Ovary (tissue), 3 donors: ENCODE results near the gene FAF2.

ENCODE experiments used
- EP300 ChIP-seq: sonication (generic); formaldehyde crosslinking; IDR thresholded peaks from one replicate; pipeline ENCODE4 v1.6.1; 2017; ENCODE audit warnings: antibody characterized with exemption
- POLR2A ChIP-seq: fragments of 450-650 bp; IDR thresholded peaks from one replicate; pipeline ENCODE4 v1.6.1; 2017; ENCODE audit warnings: antibody characterized with exemption, mild to moderate bottlenecking, moderate library complexity
- TF ChIP-seq, protein P1 (sequence below), 3 donors: fragments of 450-650 bp in 2 of 3; fragments of 200-600 bp in 1 of 3; IDR thresholded peaks; one replicate each; pipeline versions ENCODE4 v1.5.1 to v1.8.0; 2016 to 2022; ENCODE audit warnings: antibody characterized with exemption in 3 of 3, mild to moderate bottlenecking in 1 of 3
- donor health status: DM: no; HTN: no; CAD: no.

DNA sequence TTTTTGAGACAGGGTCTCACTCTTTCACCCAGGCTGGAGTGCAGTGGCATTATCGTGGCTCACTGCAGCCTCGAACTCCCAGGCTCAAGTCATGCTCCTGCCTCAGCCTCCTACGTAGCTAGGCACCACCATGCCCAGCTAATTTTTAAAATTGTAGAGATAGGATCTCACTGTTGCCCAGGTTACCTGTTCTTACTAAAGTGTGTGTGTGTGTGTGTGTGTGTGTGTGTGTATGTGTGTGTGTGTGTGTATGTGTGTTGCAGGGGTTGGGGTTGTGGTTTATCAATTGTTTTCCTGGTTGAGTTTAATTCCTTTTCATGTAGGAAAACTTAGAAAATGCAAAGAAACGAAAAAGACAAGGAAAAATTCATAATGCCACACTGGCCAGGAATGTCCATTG lies 67.2 kb downstream of the FAF2 start:
- TF ChIP-seq, protein P1, sequence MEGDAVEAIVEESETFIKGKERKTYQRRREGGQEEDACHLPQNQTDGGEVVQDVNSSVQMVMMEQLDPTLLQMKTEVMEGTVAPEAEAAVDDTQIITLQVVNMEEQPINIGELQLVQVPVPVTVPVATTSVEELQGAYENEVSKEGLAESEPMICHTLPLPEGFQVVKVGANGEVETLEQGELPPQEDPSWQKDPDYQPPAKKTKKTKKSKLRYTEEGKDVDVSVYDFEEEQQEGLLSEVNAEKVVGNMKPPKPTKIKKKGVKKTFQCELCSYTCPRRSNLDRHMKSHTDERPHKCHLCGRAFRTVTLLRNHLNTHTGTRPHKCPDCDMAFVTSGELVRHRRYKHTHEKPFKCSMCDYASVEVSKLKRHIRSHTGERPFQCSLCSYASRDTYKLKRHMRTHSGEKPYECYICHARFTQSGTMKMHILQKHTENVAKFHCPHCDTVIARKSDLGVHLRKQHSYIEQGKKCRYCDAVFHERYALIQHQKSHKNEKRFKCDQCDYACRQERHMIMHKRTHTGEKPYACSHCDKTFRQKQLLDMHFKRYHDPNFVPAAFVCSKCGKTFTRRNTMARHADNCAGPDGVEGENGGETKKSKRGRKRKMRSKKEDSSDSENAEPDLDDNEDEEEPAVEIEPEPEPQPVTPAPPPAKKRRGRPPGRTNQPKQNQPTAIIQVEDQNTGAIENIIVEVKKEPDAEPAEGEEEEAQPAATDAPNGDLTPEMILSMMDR (IDR thresholded peaks at IDR 0.05) = no peak
- no peak for TF ChIP-seq POLR2A
- no peak for TF ChIP-seq EP300
